HepG2 (cell line): Measurements from ENCODE around the gene MICAL3. TPM values are rescaled to one million over a fixed set of nuclear protein-coding genes. Genes with fewer than 3 reads are reported as not detected.

Experiments used
- CEBPB ChIP-seq: IDR thresholded peaks from 2 replicates; pipeline ENCODE4 v1.6.1; 2011; ENCODE audit warnings: low read depth, low read length, improper control_type of control experiment, borderline replicate concordance
- DPF2 ChIP-seq: sonication (generic); formaldehyde crosslinking; IDR thresholded peaks from 2 replicates; pipeline ENCODE4 v1.4.0; 2020; ENCODE audit warnings: mild to moderate bottlenecking, low read depth, missing genetic modification reagents, borderline replicate concordance
- EP300 ChIP-seq, 3 experiments: sonication (generic) in 1 of 3; formaldehyde crosslinking in 1 of 3; IDR thresholded peaks; 2 replicates each; pipeline versions ENCODE4 v1.5.1 to v1.6.1; 2011 to 2020; ENCODE audit warnings: low read depth in 2 of 3, low read length in 2 of 3, borderline replicate concordance in 1 of 3, improper control_type of control experiment in 1 of 3, mild to moderate bottlenecking in 1 of 3, missing genetic modification reagents in 1 of 3, moderate library complexity in 1 of 3
- FOXA3 ChIP-seq: IDR thresholded peaks from 2 replicates; pipeline ENCODE4 v1.6.1; 2016; ENCODE audit warnings: missing genetic modification reagents, missing compliant biosample characterization
- GABPA ChIP-seq, 2 experiments: IDR thresholded peaks; 2 replicates each; pipeline ENCODE4 v1.6.1; 2011 to 2016; ENCODE audit warnings: low read depth in 2 of 2, low read length in 1 of 2, missing biosample characterization in 1 of 2, missing genetic modification characterization in 1 of 2
- HNRNPH1 ChIP-seq: fragments of 200-400 bp; formaldehyde crosslinking; optimal IDR thresholded peaks from 2 replicates; pipeline ENCODE3; 2017; ENCODE audit warnings: mild to moderate bottlenecking, low read depth, low read length
- MBNL3 ChIP-seq: fragments of 250-450 bp; sonication (Bioruptor Pico); conservative IDR thresholded peaks from 2 replicates; pipeline ENCODE4 v1.8.0; 2022; ENCODE audit warnings: mild to moderate bottlenecking, inconsistent platforms
- MNT ChIP-seq: fragments of 450-650 bp; IDR thresholded peaks from 2 replicates; pipeline ENCODE4 v1.6.1; 2016
- TRIM24 ChIP-seq: sonication (generic); formaldehyde crosslinking; IDR thresholded peaks from 2 replicates; pipeline ENCODE4 v1.8.0; 2022; ENCODE audit warnings: mild to moderate bottlenecking, missing genetic modification reagents
- ZBTB34 ChIP-seq: sonication (generic); formaldehyde crosslinking; IDR thresholded peaks from 2 replicates; pipeline ENCODE4 v1.8.0; 2022; ENCODE audit warnings: mild to moderate bottlenecking, missing genetic modification reagents
- ZNF282 ChIP-seq: fragments of 450-650 bp; IDR thresholded peaks from 2 replicates; pipeline ENCODE4 v1.6.1; 2018; ENCODE audit not compliant: partially characterized antibody
- ZNF333 ChIP-seq: sonication (generic); formaldehyde crosslinking; IDR thresholded peaks from 2 replicates; pipeline ENCODE4 v1.4.0; 2020; ENCODE audit warnings: mild to moderate bottlenecking, missing genetic modification reagents, borderline replicate concordance
- ZNF646 ChIP-seq: sonication (generic); formaldehyde crosslinking; IDR thresholded peaks from 2 replicates; pipeline ENCODE4 v1.9.0; 2021; ENCODE audit warnings: mild to moderate bottlenecking, missing genetic modification reagents
- ZNF678 ChIP-seq: sonication (generic); formaldehyde crosslinking; IDR thresholded peaks from 2 replicates; pipeline ENCODE4 v1.4.0; 2020; ENCODE audit warnings: mild to moderate bottlenecking, missing genetic modification reagents
- ZNF746 ChIP-seq: sonication (generic); formaldehyde crosslinking; IDR thresholded peaks from 2 replicates; pipeline ENCODE4 v1.8.0; 2022; ENCODE audit warnings: mild to moderate bottlenecking, missing genetic modification reagents
- polyA plus RNA-seq, 8 experiments: library from polyadenylated mRNA; depleted of rRNA in 3 of 8; stranded (reverse) in 7 of 8; unstranded in 1 of 8; fragments of >200 nt; fragmentation: Illumina TruSeq in 4 of 8; extraction: Trizol in 4 of 8; gene quantifications; 2 replicates each; pipeline versions ENCODE4 v1.2.1 to v1.2.3, GENCODE V29; 2011 to 2016; ENCODE audit warnings: low read depth in 4 of 8, missing spikeins in 1 of 8, mixed read lengths in 1 of 8; ENCODE audit not compliant: insufficient read depth in 1 of 8
- total RNA-seq, 5 experiments: library from RNA; depleted of rRNA; stranded (reverse); fragments of >200 nt; fragmentation: Illumina TruSeq; extraction: Trizol; gene quantifications; 2 replicates each; pipeline ENCODE4 v1.2.3, GENCODE V29; 2016; ENCODE audit warnings: low read depth in 1 of 5

The MICAL3 gene
- total and polyA plus RNA-seq, 2 of the 13 experiments (the other 11 are each of a cell fraction or from before 2014, with no cell fraction given) = 5.3 to 12.5 TPM

GRCh38 chr22:17972385-17973191 is 51.8 kb downstream of the MICAL3 start (continued):
- no peak; the same call in 1 of the 2 replicates for TF ChIP-seq ZNF746 (CRISPR knock-in tag)
- peak; percentile 73 to 74; a peak in 2 of 4 replicates for TF ChIP-seq EP300 (IDR thresholded peaks at IDR 0.05; ENCODE audit: low read depth in 2 of 2, low read length in 2 of 2)
- no peak for TF ChIP-seq EP300 (CRISPR knock-in tag; IDR thresholded peaks at IDR 0.05; ENCODE audit: borderline replicate concordance)
- no peak for TF ChIP-seq MNT
- no peak for TF ChIP-seq ZNF646 (CRISPR knock-in tag)
- TF ChIP-seq TRIM24 (CRISPR knock-in tag) = 0 out of 2 replicates have a peak, but pooled peaks have one; percentile 27
- no peak for TF ChIP-seq ZNF333 (CRISPR knock-in tag)
- TF ChIP-seq FOXA3 = peak; percentile 48; the same call in 1 of the 2 replicates
- peak; percentile 60 for TF ChIP-seq DPF2 (CRISPR knock-in tag)
- no peak for TF ChIP-seq GABPA (IDR thresholded peaks at IDR 0.05; ENCODE audit: low read depth, low read length)
- no peak for TF ChIP-seq GABPA (CRISPR knock-in tag; IDR thresholded peaks at IDR 0.05; ENCODE audit: low read depth)
- no peak for TF ChIP-seq HNRNPH1
- no peak for TF ChIP-seq ZNF282
- peak; percentile 98 for TF ChIP-seq CEBPB
- TF ChIP-seq ZBTB34 (CRISPR knock-in tag) = no peak
- no peak for TF ChIP-seq ZNF678 (CRISPR knock-in tag)
- no peak for TF ChIP-seq MBNL3
